Testis (tissue), 2 donors: ENCODE results near the gene MAP4K1.

Source experiments
- CTCF ChIP-seq, 3 experiments: fragments of 450-650 bp in 2 of 3; fragments of 200-600 bp in 1 of 3; sonication (generic) in 1 of 3; IDR thresholded peaks; one replicate each; pipeline ENCODE4 v1.5.1; 2016 to 2019; ENCODE audit warnings: antibody characterized with exemption in 3 of 3, mild to moderate bottlenecking in 2 of 3, moderate library complexity in 1 of 3
- POLR2A ChIP-seq: fragments of 450-650 bp; IDR thresholded peaks from one replicate; pipeline ENCODE4 v1.6.1; 2017; ENCODE audit warnings: antibody characterized with exemption, mild to moderate bottlenecking, moderate library complexity

- TF ChIP-seq POLR2A (no peak), CTCF (IDR thresholded peaks at IDR 0.05) (no peak)
Measured at GRCh38 chr19:38547421-38547820, 70.3 kb downstream of the MAP4K1 start.
